UCSD-AML1 (cell line): ENCODE data around the gene MANSC4.

Experiments
- DNase-seq: peaks from one replicate; lab custom pipeline; 2025; ENCODE audit not compliant: unreplicated experiment; lab: John Stamatoyannopoulos, UW

Gene MANSC4

DNA sequence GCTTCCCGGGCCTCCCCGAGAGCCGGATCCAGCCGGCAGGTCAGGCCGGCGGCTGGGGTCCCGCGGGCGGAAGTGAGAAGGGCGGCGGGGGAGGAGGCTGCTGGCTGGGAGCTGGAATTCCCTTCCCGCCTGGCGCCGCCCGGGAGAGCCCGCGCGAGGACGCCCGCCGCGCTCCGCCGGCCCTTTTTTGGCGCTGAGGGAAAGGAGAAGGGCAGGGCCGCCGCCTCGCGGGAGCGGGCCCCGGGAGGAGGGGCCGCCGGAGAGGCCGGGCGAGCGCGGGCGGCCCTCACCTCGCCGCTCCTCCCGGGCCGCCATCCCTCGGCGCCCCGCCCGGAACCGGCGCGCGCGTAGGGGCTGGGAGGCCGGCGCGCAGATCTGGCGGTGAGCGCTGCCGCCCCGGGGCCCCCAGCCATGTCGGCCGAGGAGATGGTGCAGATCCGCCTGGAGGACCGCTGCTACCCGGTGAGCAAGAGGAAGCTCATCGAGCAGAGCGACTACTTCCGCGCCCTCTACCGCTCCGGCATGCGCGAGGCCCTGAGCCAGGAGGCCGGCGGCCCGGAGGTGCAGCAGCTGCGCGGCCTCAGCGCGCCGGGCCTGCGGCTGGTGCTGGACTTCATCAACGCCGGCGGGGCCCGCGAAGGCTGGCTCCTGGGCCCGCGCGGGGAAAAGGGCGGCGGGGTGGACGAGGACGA lies at the start of gene MANSC4, which contains the start of gene KLHL42:
Gene MANSC4 (minus strand): TSS at position 317 of the 692 bp plus-strand sequence. CDS start 8,960 bp downstream, outside the sequence.
Gene KLHL42 (plus strand): TSS at position 314 of the 692 bp plus-strand sequence. CDS start 98 bp downstream, at position 412.
- peak; percentile 81 for DNase-seq

DNA sequence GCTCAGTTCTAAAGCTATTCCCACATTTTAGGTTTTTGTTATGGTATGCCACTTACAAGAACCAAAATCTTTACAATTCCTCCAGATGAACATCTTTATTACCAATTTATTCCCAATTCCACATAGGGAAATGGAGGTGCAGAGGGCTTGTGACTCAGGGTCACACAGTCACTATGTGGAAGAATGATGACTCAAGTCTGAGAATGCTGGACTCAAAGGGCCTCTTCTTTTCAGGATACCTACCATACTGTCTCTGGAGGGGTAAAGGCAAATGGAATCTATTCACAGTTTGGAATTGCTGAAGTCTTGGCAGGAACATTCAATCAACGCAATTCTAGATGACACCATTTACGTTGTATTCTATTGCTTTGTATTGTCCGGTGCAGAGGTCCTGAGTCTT lies 48.2 kb upstream of the MANSC4 start:
- no peak for DNase-seq

DNA sequence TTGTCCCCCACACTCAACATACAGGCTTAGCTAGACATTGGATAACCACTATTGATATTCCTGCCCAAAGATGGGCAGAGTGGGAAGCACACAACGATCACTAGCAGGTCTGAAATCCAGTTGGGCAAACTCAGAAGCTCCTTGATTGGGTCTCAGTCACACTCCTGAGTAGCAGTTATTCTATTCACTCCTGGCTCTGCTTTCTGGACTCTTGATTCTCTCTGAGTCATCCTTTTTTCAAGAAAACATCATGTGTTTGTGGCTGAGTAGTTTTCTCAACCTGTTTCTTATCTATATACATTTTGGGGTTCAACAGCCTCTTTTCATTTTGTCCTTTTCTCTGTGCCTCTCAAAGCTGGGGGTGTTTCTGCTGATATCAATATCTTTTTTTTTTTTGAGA lies 46.0 kb upstream of the MANSC4 start:
- no peak for DNase-seq

DNA sequence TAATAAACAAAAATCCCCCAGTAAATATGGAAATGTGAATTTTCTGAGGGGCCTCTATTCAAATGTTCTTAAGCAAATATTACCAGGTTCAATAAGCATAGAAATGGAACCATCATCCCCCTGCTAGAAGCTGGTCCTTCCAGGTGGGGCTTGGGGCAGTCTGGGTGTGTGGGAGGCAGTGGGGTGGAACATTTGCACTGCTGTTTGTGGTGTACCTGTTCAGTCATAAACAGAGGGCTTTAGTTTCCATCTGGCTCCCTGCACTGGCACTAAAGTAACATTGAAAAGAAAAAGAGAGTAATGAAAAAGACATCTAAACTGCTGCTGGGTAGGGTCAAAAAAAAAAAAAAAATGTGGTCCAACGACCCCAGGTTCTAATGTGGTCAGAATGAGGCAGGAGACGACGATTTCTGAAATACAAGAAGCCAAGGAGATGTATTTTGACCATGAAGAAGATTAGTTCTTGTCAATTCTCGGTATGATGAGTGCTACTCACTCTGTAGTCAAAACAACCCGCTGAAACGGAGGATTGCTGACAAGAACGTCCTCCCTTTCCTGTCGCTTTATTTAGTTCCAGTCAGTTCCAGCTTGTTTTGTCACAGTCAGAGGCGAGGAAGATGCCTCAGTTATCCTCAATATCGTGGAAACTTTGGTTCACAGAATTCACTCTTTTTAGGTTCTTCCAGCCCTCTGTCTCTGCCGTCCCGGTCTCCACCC lies 44.2 kb upstream of the MANSC4 start:
- no peak for DNase-seq

DNA sequence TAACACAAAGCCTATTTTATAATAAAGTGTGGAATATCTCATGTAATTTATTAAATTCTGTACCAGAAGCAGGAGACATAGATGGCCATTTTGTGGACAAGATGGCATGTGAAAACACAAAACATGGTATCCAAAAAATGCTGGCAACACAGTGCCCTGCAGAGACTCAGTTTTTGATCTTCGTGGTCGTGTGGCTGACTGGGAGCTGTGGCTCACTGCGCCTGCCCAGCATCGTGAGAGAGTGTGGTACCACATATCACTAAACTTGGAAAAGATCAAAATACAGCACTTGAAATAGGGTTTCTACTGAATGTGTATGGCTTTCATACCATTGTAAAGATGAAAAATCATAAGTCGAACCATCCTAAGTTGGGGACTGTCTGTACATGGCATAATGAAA lies 43.0 kb upstream of the MANSC4 start:
- DNase-seq = no peak

DNA sequence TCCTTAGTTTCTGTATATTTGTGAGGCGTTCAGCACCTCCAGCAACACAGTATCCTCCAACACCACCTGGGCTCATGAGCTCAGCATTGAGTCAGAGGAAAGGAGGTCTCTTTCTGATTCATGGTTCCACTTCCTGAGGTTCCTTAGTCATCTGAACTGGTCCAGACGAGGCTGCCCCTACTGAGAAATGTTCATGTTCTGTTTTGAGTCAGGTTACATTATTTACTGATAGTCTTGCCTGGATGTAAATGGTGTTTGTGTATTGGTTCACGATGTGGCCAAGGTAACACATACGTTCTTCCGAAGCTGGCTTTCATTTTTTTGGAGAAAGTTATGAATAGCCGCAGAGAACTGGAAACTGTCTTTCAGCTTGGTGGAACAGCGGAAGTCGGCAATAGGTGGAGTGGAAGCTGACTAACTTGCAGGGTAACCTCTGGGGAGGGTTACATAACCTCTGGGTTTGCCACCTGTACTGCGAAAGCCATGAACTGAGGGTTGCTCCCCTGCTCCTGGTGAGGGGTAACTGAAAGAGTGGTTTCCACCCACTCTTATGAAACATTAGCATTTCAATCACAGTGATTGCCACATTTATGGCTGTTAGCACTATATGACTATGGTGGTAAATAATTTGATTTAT lies 42.2 kb upstream of the MANSC4 start:
- no peak for DNase-seq

DNA sequence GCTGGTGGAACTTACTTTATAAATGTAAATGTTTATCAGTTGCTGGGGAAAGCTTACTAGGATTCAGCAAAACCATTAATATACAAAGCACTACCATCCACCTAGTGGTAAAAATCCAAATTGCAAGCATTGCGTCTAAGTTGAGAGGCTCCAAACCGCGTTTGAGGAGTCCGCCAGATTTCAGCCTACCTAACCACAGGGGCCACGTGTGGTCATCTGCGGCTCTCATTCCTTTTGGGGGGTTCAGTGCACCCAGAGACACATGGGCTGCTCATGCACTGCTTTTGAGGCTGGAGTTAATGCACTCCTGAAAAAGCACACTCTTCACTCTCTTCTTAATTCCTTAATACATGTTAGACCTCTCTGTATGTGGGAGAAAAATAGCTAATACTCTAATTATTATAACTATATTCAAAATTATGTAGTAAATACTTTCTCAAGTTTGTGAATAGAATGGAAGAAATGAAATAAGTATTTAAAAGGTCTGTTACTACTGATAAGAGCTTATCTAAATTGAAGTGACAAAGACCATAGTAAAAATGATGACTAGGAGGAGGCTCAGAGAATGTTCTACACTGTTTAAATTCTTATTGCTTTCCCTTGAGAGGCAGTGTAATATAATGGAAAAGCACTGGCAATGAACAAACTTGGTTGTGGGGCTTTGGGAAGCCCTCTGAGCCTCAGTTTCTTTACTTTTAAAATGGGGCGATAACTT lies 41.4 kb upstream of the MANSC4 start:
- DNase-seq = peak; percentile 37

DNA sequence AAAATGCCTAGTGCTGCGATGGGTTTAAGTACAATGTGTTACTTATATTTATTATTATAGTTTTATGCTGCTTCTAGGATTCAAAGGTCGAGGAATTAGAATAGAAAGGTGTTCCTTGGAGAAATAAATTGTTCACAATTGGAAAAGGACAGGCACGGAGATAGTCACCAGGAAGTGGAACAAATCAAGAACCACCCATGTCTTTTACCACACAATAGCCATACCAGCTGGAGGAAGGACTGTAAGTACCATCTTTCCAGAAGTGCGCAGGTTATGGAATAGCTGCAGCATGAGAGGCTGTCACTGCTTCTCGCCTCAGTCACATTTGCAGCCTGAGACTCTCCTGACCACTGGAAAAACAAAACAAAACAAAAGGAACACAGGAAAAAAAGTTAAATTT lies 40.5 kb upstream of the MANSC4 start:
- DNase-seq = no peak

DNA sequence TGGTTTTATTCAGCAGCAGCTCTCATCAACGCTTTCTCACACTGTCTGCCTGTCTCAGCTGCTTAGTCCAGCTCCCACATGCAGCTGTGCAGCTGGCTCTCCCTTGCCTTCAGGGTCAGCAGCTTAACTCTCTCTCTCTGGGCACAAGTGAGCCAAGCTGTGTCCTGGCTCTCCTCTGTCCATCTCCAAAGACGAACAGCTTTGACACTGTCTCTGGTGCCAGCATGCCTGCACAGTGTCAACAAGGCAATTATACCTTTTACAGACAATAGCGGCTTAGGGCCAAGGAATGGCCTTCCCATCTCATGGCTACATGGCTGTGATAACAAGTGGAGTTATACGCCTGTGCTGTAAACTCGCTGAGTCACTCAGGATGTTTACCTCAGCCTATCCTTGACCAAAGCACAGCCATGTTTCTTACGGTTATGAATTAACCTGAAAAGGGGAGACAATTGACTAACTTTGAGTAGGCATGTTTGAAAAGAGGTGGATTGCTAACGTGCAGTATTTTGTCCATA lies 38.4 kb upstream of the MANSC4 start:
- DNase-seq = no peak

DNA sequence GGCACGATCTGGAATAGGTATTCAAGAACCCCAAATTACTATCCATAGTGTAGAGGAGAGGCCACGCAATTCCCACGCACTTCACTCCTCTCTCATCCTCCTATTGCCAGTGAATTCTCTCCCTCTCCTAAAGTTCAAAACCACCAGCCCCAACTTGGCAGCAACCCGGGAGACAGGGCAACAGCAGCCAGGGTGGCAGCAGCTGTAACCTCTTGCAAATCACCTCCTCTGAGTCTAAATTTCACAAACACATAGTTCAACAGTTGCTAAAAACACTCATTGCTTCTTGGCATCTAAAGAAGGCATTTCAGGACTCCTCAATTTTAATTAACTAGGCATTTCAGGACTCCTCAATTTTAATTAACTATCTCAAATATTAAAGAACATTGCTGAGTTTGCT lies 37.7 kb upstream of the MANSC4 start:
- no peak for DNase-seq

DNA sequence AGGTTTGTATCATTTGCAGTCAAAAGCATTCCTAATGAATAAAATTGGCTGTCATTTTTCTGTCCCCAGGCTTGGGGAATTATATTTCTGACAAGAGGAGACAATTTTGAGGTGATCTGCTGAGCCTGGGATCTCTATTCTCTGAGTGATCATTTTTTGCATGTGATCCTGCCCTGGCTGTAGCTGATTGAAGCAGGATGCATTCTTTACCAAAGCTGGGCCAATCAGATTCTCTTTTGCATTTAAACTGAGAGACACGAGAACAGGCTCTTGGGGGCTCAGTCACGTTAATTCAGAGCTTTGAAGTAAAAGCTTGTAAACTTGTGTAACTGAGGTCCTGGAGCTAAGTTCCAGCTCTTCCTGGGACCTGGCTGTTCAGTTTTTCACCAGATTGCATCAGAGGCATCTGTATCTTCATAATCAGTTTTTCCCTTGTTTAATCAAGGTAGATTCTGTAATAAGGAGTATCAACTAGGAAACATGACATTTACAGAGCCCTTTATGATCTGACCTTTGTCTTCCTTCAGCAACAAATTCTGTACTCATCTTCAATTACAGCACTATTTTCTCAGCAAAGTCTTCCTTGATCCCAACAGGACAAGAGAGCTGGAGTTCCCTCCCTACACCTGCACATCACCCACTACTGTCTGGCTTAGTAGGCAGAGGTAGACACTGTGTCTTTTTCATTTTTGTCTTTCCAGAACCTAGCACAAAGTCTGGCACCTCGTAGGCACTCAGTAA lies 35.0 kb upstream of the MANSC4 start:
- DNase-seq = no peak

DNA sequence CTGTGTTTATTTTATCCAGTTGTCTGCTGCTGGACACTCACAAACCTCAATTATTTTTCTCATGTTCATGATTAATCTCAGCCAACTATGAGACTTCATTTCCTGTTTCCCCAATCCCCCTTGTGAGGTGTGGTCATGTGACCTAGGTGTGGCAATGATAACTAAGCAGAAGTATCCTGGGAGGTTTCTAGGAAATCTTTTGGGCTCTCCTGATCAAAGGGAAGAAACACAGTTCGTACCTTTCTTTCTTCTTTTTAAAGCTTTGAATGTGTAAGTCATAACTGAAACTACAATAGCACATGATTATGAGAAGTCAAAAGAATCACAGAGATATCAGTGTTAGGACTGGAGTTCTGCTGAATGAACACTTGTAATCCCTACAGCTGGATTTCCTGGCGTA lies 34.4 kb upstream of the MANSC4 start:
- DNase-seq = no peak

DNA sequence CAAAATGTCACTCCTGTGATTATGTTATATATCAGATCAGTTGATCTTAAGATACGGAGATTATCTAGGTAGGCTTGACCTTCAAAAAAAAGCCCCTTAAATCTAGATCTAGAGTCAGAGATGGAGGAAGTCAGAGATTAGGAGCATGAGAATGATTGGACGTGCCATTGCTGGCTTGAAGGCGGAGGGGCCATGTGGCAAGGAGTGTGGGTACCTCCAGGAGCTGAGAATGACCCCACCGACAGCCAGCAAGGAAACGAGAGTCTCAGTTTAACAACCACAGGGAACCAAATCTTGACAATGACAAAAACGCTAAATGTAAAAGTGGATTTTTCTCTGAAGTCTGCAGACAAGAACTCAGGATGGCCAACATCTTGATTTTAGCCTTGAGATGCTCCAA lies 32.5 kb upstream of the MANSC4 start:
- no peak for DNase-seq

DNA sequence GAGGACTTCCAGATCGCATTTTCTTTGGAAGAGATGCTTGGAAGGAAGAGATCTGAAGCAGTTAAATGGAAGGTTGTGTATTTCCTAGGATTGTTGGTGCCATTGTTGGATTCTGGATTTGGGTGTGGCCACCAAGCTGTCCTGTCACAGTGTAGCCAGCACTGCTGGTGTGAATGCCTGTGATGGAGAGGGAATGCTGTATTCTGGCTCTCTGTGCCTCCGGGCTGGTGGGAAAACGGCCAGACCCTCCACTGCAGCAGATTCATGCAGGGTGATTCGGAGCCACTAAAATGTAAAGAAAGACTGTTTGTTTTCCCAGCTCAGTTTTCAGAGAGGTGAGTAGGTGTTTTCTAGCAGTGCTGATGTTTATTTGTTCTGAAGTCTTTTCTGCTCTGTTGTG lies 30.7 kb upstream of the MANSC4 start:
- no peak for DNase-seq

DNA sequence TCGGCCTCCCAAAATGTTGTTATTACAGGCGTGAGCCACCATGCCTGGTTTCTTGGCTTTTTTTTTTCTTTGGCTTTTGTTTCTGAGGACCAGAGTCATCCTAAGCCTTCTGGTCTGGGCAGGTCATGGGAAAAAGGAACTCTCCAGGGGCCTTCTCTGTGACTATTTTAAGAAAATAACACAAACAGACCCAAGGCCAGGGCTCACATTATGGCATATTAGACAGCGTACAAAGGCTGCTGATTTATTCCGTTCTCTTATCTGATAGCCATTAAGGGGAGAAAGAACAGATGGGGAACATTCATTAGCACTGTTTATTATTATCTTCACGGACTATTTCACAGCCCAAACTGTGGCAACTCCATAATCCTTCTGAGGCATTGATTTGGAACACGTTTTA lies 28.8 kb upstream of the MANSC4 start:
- DNase-seq = no peak

DNA sequence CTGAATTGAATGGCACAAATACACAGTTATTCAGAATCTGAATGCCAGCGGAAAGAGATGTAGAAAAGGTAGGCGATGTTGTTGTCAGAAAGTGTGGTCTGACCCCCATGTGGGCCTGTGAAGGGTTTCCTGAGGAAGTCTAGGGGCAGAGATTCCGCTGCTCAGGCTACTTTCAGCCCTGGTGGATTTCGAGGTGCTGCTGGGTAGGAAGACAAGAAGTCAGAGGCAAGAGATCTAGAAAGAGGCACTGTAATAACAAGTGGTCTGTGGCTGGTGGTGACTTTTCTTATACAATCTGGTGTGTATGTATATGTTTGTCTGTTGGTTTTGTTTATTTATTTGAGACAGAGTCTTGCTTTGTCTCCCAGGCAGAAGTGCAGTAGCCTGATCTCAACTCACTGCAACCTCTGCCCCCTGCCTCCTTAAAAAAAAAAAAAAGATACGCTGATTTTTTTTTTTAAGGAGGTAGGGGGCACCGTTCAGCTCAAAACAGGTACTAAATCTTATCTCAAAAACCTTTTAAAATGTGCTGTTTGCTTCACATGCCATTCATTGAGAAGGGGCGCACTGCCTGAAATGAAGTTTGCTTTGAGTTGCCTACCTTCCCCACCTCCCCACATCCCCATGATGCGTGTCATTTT lies 27.1 kb upstream of the MANSC4 start:
- peak; percentile 25 for DNase-seq

DNA sequence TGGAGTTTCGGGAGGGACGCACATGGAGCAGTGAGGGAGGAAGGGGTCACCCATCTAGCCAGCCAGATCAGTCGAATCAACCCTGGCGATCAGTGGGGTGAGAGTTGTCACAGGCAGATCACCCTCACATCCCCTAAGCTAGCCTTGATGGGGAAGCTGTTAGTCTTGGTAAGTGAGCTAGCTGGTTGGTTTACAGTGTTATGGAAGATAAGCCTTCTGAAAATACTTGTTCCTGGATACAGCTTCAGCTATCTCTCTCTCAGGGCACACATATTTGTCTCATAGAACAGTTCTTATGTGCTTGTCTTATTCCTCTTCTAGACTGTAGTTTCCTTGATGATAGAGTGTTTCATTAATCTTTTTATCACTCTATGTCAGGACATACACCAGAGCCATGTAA lies 26.2 kb upstream of the MANSC4 start:
- peak; percentile 15 for DNase-seq

DNA sequence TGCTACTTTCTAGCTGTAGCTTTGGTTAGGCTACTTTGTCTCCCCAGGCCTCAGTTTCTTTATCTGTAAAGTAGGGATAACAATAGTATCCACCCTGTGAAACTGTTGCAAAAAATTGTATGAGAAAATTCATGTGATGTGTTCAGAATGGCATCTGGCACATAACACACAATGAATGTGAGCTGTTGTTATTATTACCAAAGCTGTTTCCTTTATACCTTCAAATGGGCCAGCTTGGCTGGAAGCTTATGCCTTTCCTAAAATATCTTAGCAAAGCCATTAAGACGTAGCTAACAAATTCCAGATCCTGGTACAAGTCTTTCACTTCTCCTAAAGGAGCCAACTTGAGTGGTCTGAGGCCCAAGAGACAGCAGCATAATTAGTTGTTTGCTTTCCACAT lies 25.2 kb upstream of the MANSC4 start:
- no peak for DNase-seq

DNA sequence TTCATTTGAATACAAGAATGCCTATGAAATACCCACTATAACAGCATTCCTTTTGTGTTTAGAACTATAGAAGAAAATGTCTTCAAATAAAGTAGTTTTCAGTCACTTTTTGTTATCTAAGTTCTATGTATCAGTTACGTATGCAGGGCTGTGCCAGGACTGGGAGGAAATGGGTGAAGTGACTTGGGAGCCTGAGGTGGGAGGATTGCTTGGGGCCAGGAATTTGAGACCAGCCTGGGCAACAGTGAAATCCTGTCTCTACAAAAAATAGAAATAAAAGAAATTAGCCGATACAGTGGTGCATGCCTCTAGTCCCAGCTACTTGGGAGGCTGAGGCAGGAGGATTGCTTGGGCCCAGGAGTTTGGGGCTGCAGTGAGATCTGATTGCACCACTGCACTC lies 22.9 kb upstream of the MANSC4 start:
- no peak for DNase-seq

DNA sequence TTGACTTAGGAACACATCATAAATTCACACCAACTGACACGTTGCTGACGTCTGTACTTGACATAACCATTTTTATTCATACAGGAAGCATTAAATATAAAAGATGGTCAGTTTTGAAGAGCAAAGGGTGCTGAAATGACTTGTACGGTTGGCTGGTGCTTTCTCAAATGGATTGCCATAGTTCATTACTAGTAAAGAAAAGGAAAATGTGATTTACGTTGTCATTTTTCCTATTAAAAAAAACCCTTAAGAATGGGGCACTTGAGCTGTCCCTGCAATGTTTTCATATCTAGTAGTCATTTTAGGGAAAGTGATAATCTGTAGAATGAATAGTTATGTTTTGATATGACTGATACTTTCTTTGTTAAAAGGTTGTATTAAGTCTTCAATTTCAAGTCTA lies 22.5 kb upstream of the MANSC4 start:
- DNase-seq = no peak
